HG02943 (cell line): ENCODE results near the gene GJB3.
"Not testable (repeated sequence)": the region's sequence is repeated elsewhere in the genome, so short reads cannot be mapped to it uniquely, and the experiment has no call there.

Source experiments
- ATAC-seq: cut with Tn5 transposase; IDR thresholded peaks from one replicate; pipeline ENCODE4 v1.9.1; 2021; ENCODE audit warnings: mild to moderate bottlenecking, low read depth, moderate library complexity; ENCODE audit not compliant: unreplicated experiment

GJB3 gene

GRCh38 chr1:34784751-34785221 is 3.8 kb downstream of the GJB3 start:
- no peak for ATAC-seq

- no peak for ATAC-seq
Observed at GRCh38 chr1:34785231-34785874, 4.3 kb downstream of the GJB3 start.

GRCh38 chr1:34785875-34786470 is 5.0 kb downstream of the GJB3 start:
- no peak for ATAC-seq

- no peak for ATAC-seq
Observed at GRCh38 chr1:34786521-34787325, 5.7 kb downstream of the GJB3 start.

GRCh38 chr1:34787461-34788420 is 6.7 kb downstream of the GJB3 start:
- ATAC-seq, result no peak

GRCh38 chr1:34790985-34791384 is 10.0 kb downstream of the GJB3 start:
- ATAC-seq, result no peak

GRCh38 chr1:34792424-34792823 is 11.4 kb downstream of the GJB3 start:
- ATAC-seq, result no peak

GRCh38 chr1:34792868-34793727 is 12.1 kb downstream of the GJB3 start, which contains the start of gene GJA4:
Gene GJA4, plus strand, starts transcription at chr1:34792999. Its CDS starts 1,215 bp downstream, at chr1:34794214.
- no peak for ATAC-seq

GRCh38 chr1:34794001-34794789 is 13.2 kb downstream of the GJB3 start:
- ATAC-seq, result no peak

- no peak for ATAC-seq
Observed at GRCh38 chr1:34794790-34795180, 13.8 kb downstream of the GJB3 start.

- ATAC-seq, result no peak
Observed at GRCh38 chr1:34795916-34796315, 14.9 kb downstream of the GJB3 start.

GRCh38 chr1:34796990-34797389 is 16.0 kb downstream of the GJB3 start:
- ATAC-seq, result no peak

GRCh38 chr1:34800214-34800613 is 19.2 kb downstream of the GJB3 start:
- ATAC-seq, result no peak

- no peak for ATAC-seq
Observed at GRCh38 chr1:34803770-34804169, 22.8 kb downstream of the GJB3 start.

- ATAC-seq, result no peak
Observed at GRCh38 chr1:34806396-34806795, 25.4 kb downstream of the GJB3 start.

- ATAC-seq, result no peak
Observed at GRCh38 chr1:34808051-34808810, 27.2 kb downstream of the GJB3 start.

GRCh38 chr1:34810781-34811180 is 29.8 kb downstream of the GJB3 start:
- not testable (repeated sequence) for ATAC-seq

GRCh38 chr1:34816332-34816731 is 35.3 kb downstream of the GJB3 start:
- no peak for ATAC-seq
